Naive thymus-derived CD4-positive, alpha-beta T cell (primary cell): ENCODE results near the gene TIMMDC1. TPM values are rescaled to one million over a fixed set of nuclear protein-coding genes. Genes with fewer than 3 reads are reported as not detected.

Experiments used
- ATAC-seq: fragments of 150-1000 bp; cut with Tn5 transposase; 2 replicates; pipeline ENCODE4 v1.10.0; 2021; ENCODE audit warnings: mild to moderate bottlenecking, moderate library complexity
- CTCF ChIA-PET: fragments of 350-600 bp; sonication (Branson Sonifier 250); formaldehyde crosslinking; loops from one replicate; lab custom pipeline; 2021; ENCODE audit warnings: antibody characterized with exemption; lab: Charles Lee
- POLR2A ChIA-PET: fragments of 350-600 bp; sonication (Branson Sonifier 250); formaldehyde crosslinking; loops from one replicate; lab custom pipeline; 2021; ENCODE audit warnings: antibody characterized with exemption, inconsistent platforms; lab: Charles Lee
- DNase-seq, 9 donors: peaks; one replicate each; pipeline versions ENCODE4 v3.0.0 to v3.0.0-alpha.2; 2020 to 2022; ENCODE audit warnings: mixed read lengths in 1 of 9
- H3K27ac ChIP-seq: one replicate; pipeline ENCODE4 v1.7.0; 2013; ENCODE audit warnings: mild to moderate bottlenecking, low read depth, low read length, moderate library complexity
- H3K27me3 ChIP-seq, 2 donors: one replicate each; pipeline ENCODE4 v1.7.0; 2013; ENCODE audit warnings: low read length in 2 of 2, mild to moderate bottlenecking in 2 of 2, moderate library complexity in 2 of 2; ENCODE audit not compliant: control insufficient read depth in 2 of 2, insufficient read depth in 2 of 2
- H3K36me3 ChIP-seq, 3 experiments: 1 replicate in 2 of 3; 2 replicates in 1 of 3; pipeline ENCODE4 v1.7.0; 2013; ENCODE audit warnings: low read length in 3 of 3, mild to moderate bottlenecking in 3 of 3, moderate library complexity in 1 of 3; ENCODE audit not compliant: insufficient read depth in 3 of 3, control insufficient read depth in 2 of 3
- H3K4me1 ChIP-seq, 2 donors: one replicate each; pipeline ENCODE4 v1.7.0; 2013; ENCODE audit warnings: low read length in 2 of 2, mild to moderate bottlenecking in 2 of 2, moderate library complexity in 1 of 2; ENCODE audit not compliant: control insufficient read depth in 2 of 2, insufficient read depth in 2 of 2
- H3K4me3 ChIP-seq: 2 replicates; pipeline ENCODE4 v1.7.0; 2013; ENCODE audit warnings: mild to moderate bottlenecking, low read length
- H3K9me3 ChIP-seq, 3 experiments: 1 replicate in 2 of 3; 2 replicates in 1 of 3; pipeline ENCODE4 v1.7.0; 2013; ENCODE audit warnings: low read length in 3 of 3; ENCODE audit not compliant: control insufficient read depth in 2 of 3
- H3K27ac Mint-ChIP-seq, 9 donors: one replicate each; pipeline ENCODE4 v1.8.0; 2020 to 2022; ENCODE audit warnings: mixed read lengths in 9 of 9, mild to moderate bottlenecking in 8 of 9, moderate library complexity in 5 of 9, inconsistent platforms in 2 of 9
- H3K27me3 Mint-ChIP-seq, 5 donors: one replicate each; pipeline ENCODE4 v1.8.0; 2021 to 2022; ENCODE audit warnings: mixed read lengths in 5 of 5, mild to moderate bottlenecking in 1 of 5
- H3K36me3 Mint-ChIP-seq, 5 donors: one replicate each; pipeline ENCODE4 v1.8.0; 2020 to 2022; ENCODE audit warnings: mixed read lengths in 5 of 5, mild to moderate bottlenecking in 3 of 5, inconsistent platforms in 1 of 5
- H3K4me1 Mint-ChIP-seq, 7 donors: one replicate each; pipeline ENCODE4 v1.8.0; 2020 to 2022; ENCODE audit warnings: mixed read lengths in 7 of 7, mild to moderate bottlenecking in 3 of 7, inconsistent platforms in 1 of 7
- H3K4me3 Mint-ChIP-seq, 10 donors: one replicate each; pipeline ENCODE4 v1.8.0; 2020 to 2022; ENCODE audit warnings: mild to moderate bottlenecking in 10 of 10, mixed read lengths in 10 of 10, moderate library complexity in 6 of 10, inconsistent platforms in 2 of 10
- H3K9me3 Mint-ChIP-seq, 11 donors: one replicate each; pipeline ENCODE4 v1.8.0; 2020 to 2022; ENCODE audit warnings: mixed read lengths in 11 of 11, mild to moderate bottlenecking in 4 of 11, inconsistent platforms in 1 of 11, moderate library complexity in 1 of 11
- intact Hi-C, 2 donors: fragments of 100-400 bp; cut with micrococcal nuclease; formaldehyde crosslinking; loops; one replicate each; pipeline ENCODE4 v1.15.1; 2023
- polyA plus RNA-seq, 2 donors: library from polyadenylated mRNA; unstranded; fragments of 300-500 nt; fragmentation: Illumina TruSeq; gene quantifications; one replicate each; pipeline ENCODE4 v1.2.3, GENCODE V29; 2021
- total RNA-seq, 6 experiments: library from RNA in 5 of 6; stranded (reverse) in 5 of 6; gene quantifications; 1 replicate in 5 of 6; 2 replicates in 1 of 6; pipeline ENCODE4 v1.2.3 and lab custom pipeline; 2021 to 2026

Gene TIMMDC1
- total and polyA plus RNA-seq, 7 experiments from 2014 or later, result 27.1 to 80.1 (median 59.6) TPM

GRCh38 chr3:119517112-119517511 is 18.8 kb downstream of the TIMMDC1 start:
- Histone ChIP-seq H3K9me3 (no peaks in the 10 kb centered on the region), H3K27me3 (no peaks in the 10 kb centered on the region), H3K4me3 (no peak overlapping the region), H3K4me1 (no peaks in the 10 kb centered on the region), H3K36me3 (peaks cover 14 to 76% (median 15%) of the 10 kb centered on the region in 3 experiments), H3K27ac (no peak overlapping the region)
- ChIA-PET POLR2A (interaction anchor here (0.6 kb wide), 1 partner anchor 12 kb away, joined by 4 read pairs; no protein-coding TSS in a partner anchor), CTCF (interaction anchor here (0.6 kb wide), 1 partner anchor 633 kb away, joined by 3 read pairs; no protein-coding TSS in a partner anchor)
- H3K4me1 Mint-ChIP-seq, result peaks cover 0 to 5% (median 0%) of the 10 kb centered on the region in 7 donors
- DNase-seq (no peak), ATAC-seq (no peak)
- no peak overlapping the region for H3K27ac Mint-ChIP-seq
- H3K9me3 Mint-ChIP-seq, result peaks cover 0 to 13% (median 0%) of the 10 kb centered on the region in 11 donors
- H3K27me3 Mint-ChIP-seq, result no peaks in the 10 kb centered on the region
- peaks cover 30 to 76% (median 64%) of the 10 kb centered on the region in 5 donors for H3K36me3 Mint-ChIP-seq
- intact Hi-C loops, result no loop called here
- H3K4me3 Mint-ChIP-seq, result no peak overlapping the region

- Mint-ChIP-seq H3K27ac (no peak overlapping the region), H3K36me3 (peaks cover 30 to 81% (median 70%) of the 10 kb centered on the region in 5 donors), H3K9me3 (peaks cover 0 to 13% (median 0%) of the 10 kb centered on the region in 11 donors), H3K4me3 (no peak overlapping the region), H3K4me1 (peaks cover 0 to 5% (median 0%) of the 10 kb centered on the region in 7 donors), H3K27me3 (no peaks in the 10 kb centered on the region)
- DNase-seq, result no peak
- Histone ChIP-seq H3K27me3 (no peaks in the 10 kb centered on the region), H3K4me1 (no peaks in the 10 kb centered on the region), H3K4me3 (no peak overlapping the region), H3K36me3 (peaks cover 14 to 78% (median 15%) of the 10 kb centered on the region in 3 experiments), H3K27ac (no peak overlapping the region), H3K9me3 (no peaks in the 10 kb centered on the region)
- intact Hi-C loops, result no loop called here
- ChIA-PET POLR2A (interaction anchor here (0.6 kb wide), 1 partner anchor 11 kb away, joined by 4 read pairs; no protein-coding TSS in a partner anchor), CTCF (no interaction called here)
- no peak for ATAC-seq
These were observed 19.7 kb downstream of the TIMMDC1 start for GRCh38 chr3:119518026-119518425.

GRCh38 chr3:119524931-119525662 is 26.8 kb downstream of the TIMMDC1 start:
- no peaks in the 10 kb centered on the region for H3K4me1 ChIP-seq
- H3K27me3 Mint-ChIP-seq, result no peaks in the 10 kb centered on the region
- no peak overlapping the region for H3K4me3 ChIP-seq
- ATAC-seq (no peak), DNase-seq (no peak)
- H3K4me1 Mint-ChIP-seq, result peaks cover 0 to 18% (median 0%) of the 10 kb centered on the region in 7 donors
- ChIA-PET CTCF (no interaction called here), POLR2A (no interaction called here)
- intact Hi-C loops, result no loop called here
- H3K27ac Mint-ChIP-seq, result no peak overlapping the region
- H3K9me3 Mint-ChIP-seq, result peaks cover 0 to 6% (median 0%) of the 10 kb centered on the region in 11 donors
- no peaks in the 10 kb centered on the region for H3K27me3 ChIP-seq
- H3K36me3 Mint-ChIP-seq, result peaks cover 6 to 75% (median 45%) of the 10 kb centered on the region in 5 donors
- no peak overlapping the region for H3K4me3 Mint-ChIP-seq
- no peak overlapping the region for H3K27ac ChIP-seq
- no peaks in the 10 kb centered on the region for H3K9me3 ChIP-seq
- H3K36me3 ChIP-seq, result peaks cover 0 to 41% (median 0%) of the 10 kb centered on the region in 3 experiments

GRCh38 chr3:119527714-119528113 is 29.4 kb downstream of the TIMMDC1 start:
- Histone ChIP-seq H3K36me3 (peaks cover 0 to 28% (median 0%) of the 10 kb centered on the region in 3 experiments), H3K4me3 (no peak overlapping the region), H3K27me3 (no peaks in the 10 kb centered on the region), H3K4me1 (no peaks in the 10 kb centered on the region), H3K9me3 (no peaks in the 10 kb centered on the region), H3K27ac (no peak overlapping the region)
- no peak overlapping the region for H3K27ac Mint-ChIP-seq
- H3K4me3 Mint-ChIP-seq, result no peak overlapping the region
- H3K36me3 Mint-ChIP-seq, result peaks cover 0 to 55% (median 25%) of the 10 kb centered on the region in 5 donors
- H3K9me3 Mint-ChIP-seq, result peaks cover 0 to 3% (median 0%) of the 10 kb centered on the region in 11 donors
- ChIA-PET CTCF (no interaction called here), POLR2A (no interaction called here)
- DNase-seq, result no peak
- H3K27me3 Mint-ChIP-seq, result no peaks in the 10 kb centered on the region
- intact Hi-C loops, result no loop called here
- peaks cover 0 to 20% (median 0%) of the 10 kb centered on the region in 7 donors for H3K4me1 Mint-ChIP-seq
- ATAC-seq, result no peak

- peaks cover 0 to 3% (median 0%) of the 10 kb centered on the region in 7 donors for H3K4me1 Mint-ChIP-seq
- peaks cover 0 to 3% (median 0%) of the 10 kb centered on the region in 11 donors for H3K9me3 Mint-ChIP-seq
- H3K4me3 Mint-ChIP-seq, result no peak overlapping the region
- H3K27ac Mint-ChIP-seq, result peak overlapping the region in 1 of 9 donors; percentile 1
- ChIA-PET POLR2A (no interaction called here), CTCF (no interaction called here)
- no peak for ATAC-seq
- no peaks in the 10 kb centered on the region for H3K9me3 ChIP-seq
- peaks cover 0 to 40% (median 19%) of the 10 kb centered on the region in 5 donors for H3K36me3 Mint-ChIP-seq
- H3K27ac ChIP-seq, result no peak overlapping the region
- peaks cover 0 to 6% (median 0%) of the 10 kb centered on the region in 3 experiments for H3K36me3 ChIP-seq
- no peaks in the 10 kb centered on the region for H3K4me1 ChIP-seq
- no peaks in the 10 kb centered on the region for H3K27me3 ChIP-seq
- no peak overlapping the region for H3K4me3 ChIP-seq
- H3K27me3 Mint-ChIP-seq, result no peaks in the 10 kb centered on the region
- no peak for DNase-seq
- intact Hi-C loops, result loop anchor here in 1 of 2 donors (10.0 kb wide), 1 partner anchor 615 kb away; no protein-coding TSS in a partner anchor
These were observed 31.5 kb downstream of the TIMMDC1 start for GRCh38 chr3:119529883-119530282.

GRCh38 chr3:119530456-119530855 is 32.1 kb downstream of the TIMMDC1 start:
- ATAC-seq (no peak), DNase-seq (no peak)
- intact Hi-C loops, result loop anchor here in 1 of 2 donors (10.0 kb wide), 1 partner anchor 614 kb away; no protein-coding TSS in a partner anchor
- Mint-ChIP-seq H3K9me3 (peaks cover 0 to 3% (median 0%) of the 10 kb centered on the region in 11 donors), H3K27me3 (no peaks in the 10 kb centered on the region), H3K4me1 (peaks cover 0 to 3% (median 0%) of the 10 kb centered on the region in 7 donors), H3K36me3 (peaks cover 0 to 36% (median 17%) of the 10 kb centered on the region in 5 donors), H3K4me3 (no peak overlapping the region), H3K27ac (peak overlapping the region in 1 of 9 donors; percentile 1)
- Histone ChIP-seq H3K36me3 (peaks cover 0 to under 1% (median 0%) of the 10 kb centered on the region in 3 experiments), H3K4me3 (no peak overlapping the region), H3K9me3 (no peaks in the 10 kb centered on the region), H3K27me3 (no peaks in the 10 kb centered on the region), H3K4me1 (no peaks in the 10 kb centered on the region), H3K27ac (no peak overlapping the region)
- CTCF ChIA-PET, result no interaction called here
- POLR2A ChIA-PET, result no interaction called here
